Activated CD8-positive, alpha-beta memory T cell treated with anti-CD3 and anti-CD28 coated beads for 4 hours (primary cell): ENCODE measurements around the gene TCEAL5.
"Not testable (repeated sequence)": the region's sequence is repeated elsewhere in the genome, so short reads cannot be mapped to it uniquely, and the experiment has no call there.

Source experiments
- DNase-seq, 2 donors: peaks; one replicate each; pipeline ENCODE4 v3.0.0-alpha.2; 2020; ENCODE audit warnings: low read depth in 2 of 2

TCEAL5 gene, protein sequence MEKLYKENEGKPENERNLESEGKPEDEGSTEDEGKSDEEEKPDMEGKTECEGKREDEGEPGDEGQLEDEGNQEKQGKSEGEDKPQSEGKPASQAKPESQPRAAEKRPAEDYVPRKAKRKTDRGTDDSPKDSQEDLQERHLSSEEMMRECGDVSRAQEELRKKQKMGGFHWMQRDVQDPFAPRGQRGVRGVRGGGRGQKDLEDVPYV

DNA sequence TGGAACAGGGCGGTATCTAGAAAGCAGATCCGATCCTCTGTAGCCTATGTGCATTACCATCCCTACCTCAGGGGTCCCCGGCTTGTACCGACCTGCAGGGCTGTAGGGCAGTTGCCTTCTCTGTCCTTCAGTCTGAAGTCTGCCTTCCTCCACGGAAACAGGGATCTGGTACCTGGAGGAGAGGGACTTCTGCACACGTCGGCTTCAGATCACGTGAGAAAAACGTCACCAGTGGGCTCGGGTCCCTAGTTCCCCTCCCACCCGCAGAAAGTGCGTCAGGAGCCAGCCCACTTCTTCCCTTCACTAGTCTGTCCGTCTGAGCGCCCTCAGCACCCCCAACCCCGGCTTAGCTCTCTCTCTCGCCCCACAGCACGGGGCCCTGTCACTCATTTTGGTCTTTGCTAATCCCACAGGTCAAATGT lies at the start of gene TCEAL5:
TSS of gene TCEAL5 (minus strand) at position 170 of the 422 bp plus-strand sequence. CDS start 2,187 bp downstream, outside the sequence.
- DNase-seq, result no peak

DNA sequence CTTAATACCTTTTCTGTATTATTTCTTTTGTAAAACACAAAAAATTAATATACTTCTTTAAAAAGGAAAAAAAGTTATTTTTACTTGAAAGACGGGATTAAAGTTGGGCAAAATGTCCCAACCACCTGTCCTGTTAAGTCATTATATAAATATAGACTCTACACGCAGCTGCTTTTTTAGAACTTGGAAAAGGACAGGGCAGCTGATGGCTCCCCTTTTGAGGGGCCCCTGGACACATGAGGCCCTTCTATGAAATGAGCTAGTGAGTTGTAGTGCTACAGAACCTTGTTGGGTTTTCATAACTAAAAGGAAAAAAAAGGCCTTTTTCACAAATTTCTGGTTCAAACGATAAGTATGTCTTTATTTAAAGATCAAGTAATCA lies 34.8 kb upstream of the TCEAL5 start:
- no peak for DNase-seq

DNA sequence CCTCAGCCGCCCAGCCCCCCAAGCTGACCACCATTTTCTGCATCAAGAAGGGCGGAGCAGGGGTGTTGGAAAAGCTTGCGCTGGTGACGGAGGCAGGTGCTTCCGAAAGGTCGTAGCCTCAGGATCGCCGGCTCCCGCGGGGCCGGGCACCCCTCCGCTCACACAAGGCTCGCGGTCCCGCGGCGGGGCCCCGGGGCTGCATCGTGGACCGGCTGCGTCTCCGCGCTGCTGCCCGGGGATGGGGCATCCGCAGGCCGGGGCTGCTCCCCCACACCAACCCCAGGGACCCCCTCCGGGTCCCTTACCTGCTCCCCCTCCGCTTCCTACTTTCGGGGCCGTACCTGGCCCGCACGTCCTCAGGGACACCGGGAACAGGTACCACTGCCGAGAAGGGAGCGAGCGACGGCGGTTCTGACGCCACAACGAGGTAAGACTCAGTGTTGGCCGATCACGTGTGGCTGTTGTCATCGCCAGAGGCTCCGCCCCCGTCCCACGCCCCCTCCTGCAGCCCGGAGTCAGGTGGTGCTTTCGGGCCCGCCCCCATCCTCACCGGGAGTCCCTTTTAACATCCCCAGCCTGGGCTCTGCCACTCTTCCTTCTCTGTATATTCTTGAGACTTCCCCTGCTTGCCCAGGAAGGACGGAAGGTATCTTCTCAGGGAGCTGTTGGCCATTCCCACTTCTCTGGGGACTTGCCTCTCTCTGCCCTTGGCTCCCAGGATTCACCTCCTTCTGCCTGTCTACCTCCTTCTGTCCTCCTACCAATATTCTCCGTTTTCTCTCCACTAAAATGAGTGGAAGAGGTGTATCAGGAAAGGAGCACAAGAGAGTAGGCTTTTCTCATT lies 34.2 kb upstream of the TCEAL5 start, which contains the start of gene BEX2:
TSS of gene BEX2 (minus strand) at position 436 of the 844 bp plus-strand sequence. CDS start 1,014 bp downstream, outside the sequence.
- DNase-seq, result peak; percentile 61 to 70

DNA sequence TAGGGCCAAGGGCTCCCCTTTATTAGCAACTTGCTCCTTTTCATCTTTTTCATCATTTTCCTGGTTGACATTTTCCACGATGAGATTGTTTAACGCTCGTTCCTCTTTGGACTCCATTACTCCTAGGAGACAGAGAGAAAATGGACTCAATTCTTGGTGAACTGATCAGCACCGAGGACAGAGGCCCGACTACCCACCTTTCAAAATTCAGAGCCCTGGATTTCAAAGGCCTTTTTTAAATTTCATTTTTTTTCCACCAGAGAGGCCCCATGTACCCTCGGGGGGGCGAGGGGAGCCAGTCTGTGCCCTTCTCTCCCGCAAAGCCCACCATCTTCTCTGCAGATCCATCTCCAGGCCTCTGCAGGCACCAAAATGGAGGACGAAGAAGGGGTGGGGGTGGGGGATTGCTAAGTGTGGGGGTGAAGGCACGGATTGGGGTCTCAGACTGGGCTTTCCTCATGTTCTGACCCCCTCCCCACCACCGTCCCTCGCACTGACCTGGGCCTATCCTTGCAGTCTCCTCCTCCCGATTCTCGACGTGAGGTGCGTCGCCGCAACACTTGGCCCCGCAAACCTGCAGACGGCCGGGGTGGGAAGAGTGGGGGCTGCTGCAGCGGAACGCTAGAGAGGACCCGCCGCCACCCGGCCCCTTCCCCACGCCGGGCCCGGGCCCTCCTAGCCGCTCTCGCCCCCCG lies 33.5 kb upstream of the TCEAL5 start:
- DNase-seq, result no peak

DNA sequence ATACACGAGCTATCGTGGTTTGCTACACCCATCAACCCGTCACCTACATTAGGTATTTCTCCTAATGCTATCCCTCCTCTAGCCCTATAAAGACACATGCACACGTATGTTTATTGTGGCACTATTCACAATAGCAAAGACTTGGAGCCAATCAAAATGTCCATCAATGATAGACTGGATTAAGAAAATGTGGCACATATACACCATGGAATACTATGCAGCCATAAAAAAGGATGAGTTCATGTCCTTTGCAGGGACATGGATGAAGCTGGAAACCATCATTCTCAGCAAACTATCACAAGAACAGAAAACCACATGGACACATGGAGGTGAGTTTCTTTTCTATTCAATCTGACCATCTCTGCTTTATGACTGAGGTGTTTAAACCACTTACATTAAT lies 29.1 kb upstream of the TCEAL5 start:
- not testable (repeated sequence) for DNase-seq

DNA sequence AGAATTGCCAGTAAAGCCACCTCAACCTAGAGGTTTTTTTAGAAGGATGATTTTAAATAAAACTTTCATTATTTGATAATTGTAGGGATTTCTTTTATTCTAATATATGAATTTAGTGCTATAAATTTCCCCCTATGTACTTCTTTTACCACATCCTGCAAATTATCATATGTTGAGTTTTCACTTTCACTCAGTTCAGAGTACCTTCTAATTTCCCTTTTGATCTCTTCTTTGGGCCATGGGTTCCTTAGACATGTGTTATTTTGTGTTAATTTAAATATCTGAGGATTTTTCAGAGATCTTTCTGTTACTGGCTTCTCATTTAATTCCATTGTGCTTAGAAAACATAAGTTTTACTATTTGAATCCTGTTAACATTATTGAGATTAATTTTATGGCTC lies 28.2 kb upstream of the TCEAL5 start:
- no peak for DNase-seq

DNA sequence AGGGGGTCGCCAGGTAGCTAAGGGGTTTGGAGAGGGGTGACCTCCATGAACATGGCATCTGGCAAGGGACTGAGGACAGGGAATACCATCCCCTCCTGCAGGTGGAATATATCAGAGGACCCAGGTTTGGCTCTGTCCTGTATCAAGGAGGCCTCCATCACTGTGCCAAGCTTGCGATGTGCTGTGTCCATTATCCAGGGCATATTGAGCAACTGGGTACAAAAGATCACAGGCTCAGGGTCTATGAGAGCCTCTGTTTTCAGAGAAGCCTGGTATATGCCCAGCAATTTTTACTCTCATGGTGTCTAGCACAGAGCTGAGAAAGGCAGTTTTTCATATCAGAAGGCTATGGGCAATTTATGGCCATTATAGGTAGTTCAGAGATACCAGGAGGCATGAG lies 16.6 kb upstream of the TCEAL5 start:
- DNase-seq, result no peak

DNA sequence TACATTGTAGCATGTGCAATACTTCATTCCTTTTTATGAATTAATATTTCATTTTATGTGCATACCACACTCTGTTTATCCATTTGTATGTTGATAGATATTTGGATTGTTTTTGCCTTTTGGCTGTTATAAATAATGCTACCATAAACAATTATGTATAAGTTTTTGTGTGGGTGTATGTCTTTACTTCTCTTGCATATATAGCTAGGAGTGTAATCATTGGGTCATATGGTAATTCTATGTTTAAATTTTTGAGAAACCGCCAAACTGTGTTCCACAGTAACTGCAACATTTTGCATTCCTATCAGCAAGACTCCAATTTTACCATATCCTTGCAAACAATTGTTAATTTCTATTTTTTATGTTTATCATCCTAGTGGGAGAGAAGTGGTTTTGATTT lies 3.1 kb upstream of the TCEAL5 start:
- DNase-seq, result no peak

DNA sequence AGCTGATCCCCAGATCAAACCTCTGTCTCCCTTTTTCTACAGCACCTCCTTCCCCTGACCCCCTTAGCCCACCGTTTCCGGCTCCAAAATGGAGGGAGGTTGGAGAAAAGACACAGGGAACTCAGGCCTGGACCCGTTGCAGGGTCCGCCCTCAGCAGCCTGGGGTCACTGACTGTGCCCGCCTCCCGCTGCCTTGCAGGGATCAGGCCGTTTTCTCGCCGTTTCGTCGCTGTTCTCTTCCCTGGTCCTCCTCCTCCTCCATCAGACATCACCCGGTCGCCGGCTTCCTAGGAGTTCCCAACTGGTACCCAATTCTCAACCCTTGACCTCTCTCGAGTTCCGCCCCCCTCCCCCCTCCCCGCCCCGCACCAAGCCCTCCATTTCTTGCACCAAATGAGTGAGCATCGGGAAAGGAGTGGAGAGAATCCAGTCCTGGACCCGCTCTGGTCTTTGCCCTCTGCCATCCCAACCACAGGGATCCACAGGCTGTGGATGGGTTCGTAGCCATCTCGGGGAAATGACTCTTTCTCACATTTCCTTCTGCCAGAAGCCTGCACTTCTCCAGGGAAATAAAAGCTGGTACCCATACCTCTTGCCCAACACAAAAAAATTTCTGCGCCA lies 493 bp downstream of the TCEAL5 start:
- no peak for DNase-seq

DNA sequence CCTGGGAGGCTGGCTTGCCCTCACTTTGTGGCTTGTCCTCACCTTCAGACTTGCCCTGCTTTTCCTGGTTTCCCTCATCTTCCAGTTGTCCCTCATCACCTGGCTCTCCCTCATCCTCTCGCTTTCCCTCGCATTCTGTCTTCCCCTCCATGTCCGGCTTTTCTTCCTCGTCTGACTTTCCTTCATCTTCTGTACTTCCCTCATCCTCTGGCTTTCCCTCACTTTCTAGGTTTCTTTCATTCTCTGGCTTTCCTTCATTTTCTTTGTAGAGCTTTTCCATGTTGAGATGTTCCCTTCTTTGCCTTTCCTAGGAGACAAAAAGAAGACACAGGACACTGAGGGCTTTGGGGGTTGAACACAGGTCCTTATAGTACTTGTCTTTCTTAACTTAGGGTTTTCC lies 2.3 kb downstream of the TCEAL5 start:
- no peak for DNase-seq

DNA sequence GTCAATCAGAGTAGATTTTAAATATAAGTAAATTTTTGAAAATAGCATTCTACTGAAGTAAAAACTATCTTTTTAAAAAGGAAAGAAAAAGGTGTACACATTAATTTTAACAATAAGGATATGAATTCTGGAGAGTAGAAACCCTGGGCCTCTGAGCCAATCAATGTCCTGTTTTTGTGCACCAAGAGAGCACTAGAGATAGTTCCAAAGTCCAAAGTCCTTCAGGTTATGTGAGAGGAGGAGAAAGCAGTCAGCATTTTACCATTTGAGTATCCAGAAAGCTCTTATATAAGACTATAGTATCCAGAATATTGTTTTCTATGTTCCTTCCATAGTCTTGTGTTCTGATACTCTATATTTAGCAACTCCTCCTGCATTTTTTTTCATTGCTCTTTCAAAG lies 18.3 kb downstream of the TCEAL5 start:
- DNase-seq, result no peak

DNA sequence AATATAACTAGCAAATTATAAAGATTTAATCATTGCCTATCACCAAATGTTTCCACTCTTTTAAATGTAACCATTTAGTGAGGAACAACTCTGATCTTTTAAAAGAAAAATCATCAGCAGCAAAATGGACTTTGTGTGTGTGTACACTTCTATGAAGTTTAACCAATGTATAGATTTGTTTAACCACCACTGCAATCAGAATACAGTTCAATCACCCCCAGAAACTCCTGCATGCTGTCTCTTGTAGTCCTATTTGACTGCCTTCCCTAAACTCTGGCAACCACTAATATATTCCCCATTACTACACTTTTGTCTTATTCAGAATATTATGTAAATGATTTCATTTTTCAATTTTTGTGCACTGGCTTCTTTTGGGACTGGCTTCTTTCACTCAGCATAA lies 19.9 kb downstream of the TCEAL5 start:
- DNase-seq, result no peak

DNA sequence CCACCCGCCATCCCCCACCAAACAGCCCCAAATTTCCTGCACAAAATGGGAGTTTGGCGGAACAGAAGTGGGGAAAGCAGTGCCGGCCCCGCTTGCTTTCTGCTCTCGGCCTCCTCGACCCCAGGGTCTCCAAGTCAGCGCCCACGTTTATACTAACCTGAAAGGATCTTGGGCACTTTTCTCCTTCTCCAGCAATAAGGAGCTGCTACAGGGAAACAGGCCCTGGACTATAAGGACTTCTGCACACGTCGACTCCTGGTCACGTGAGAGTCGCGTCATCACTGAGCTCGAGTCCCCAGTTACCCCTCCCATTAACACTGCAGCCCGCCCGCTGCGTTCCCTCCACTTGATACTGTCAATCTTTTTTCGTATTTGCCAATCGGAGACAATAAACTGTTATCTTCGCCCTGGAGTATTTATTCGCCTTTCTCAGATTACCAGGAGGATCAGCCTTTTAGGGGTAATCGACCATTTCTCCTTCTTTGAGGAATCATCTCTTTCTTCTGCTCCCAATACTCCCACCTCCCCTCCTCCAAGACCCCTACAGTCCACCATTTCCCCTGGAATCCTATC lies 21.5 kb downstream of the TCEAL5 start, which contains the start of gene TCEAL8:
TSS of gene TCEAL8 (minus strand) at position 235 of the 573 bp plus-strand sequence. CDS start 1,176 bp downstream, outside the sequence.
- DNase-seq, result peak; percentile 12 to 23

DNA sequence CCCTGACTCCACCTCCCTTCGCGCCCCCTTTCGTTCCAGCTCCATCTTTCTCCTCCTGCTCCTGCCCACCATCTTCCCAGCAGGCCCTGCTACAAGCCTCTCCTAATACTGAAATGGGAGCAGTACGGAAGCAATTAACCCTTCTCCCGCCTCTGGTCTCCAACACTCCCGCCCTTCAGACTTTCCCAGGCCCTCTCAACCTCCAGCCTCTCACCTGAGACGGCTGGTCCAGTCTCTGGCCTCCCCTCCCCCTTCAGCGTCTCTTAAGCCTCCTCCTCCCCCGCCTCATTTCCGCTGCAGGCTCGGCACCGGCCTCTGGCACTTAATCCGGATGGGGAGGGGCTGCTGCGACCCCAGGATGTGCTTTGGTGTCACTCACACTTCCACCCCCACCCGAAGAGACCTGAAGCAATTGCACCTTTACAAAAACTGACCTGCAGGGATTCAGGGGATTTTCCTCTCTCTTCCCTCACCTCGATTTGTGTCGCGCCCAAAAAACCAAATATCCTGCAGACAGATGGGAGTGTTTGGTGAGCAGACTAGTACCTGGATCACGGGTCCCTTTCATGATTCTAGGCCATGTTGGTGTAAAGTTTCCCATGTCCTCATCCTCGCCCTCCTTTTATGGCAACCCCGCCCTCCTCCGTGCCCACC lies 22.3 kb downstream of the TCEAL5 start:
- DNase-seq, result peak in 1 of 2 donors; percentile 12

DNA sequence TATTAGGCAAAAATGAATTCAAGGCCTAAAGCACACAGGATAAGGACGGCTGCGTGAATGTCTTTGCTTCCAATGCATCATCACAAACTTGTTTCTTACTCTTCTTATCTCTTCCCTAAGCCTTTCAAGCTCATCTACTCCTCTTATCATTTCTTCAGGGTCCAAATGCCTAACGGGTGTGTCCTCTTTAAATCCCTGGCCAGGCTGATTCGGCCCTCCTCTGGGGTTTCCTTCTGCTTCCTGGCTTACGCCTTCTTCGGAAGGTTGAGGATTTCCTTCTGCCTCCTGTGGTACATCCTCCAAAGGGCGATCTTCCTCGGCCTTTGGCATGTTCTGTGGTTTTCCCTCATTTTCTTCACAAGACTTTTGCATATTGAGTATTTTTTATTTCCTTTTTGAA lies 22.9 kb downstream of the TCEAL5 start:
- DNase-seq, result no peak

DNA sequence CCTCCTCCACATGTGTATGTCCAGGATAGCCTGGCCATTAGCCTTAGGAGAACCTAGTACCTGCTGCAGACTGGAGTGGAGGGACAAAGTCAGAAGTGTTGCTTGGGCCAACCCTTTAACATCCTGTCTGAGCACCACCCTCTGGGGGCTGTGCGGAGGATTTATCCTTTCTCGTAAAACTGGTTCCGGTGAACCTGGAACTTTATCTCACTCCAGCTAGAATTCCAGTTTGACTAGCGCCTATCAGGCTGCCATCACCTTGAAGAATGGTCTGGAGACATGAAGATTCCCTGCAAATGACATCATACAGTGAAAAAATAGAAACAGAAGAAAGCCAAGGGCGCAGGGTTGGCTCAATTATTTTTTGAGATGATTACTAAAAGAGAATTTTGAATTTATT lies 25.6 kb downstream of the TCEAL5 start:
- no peak for DNase-seq

DNA sequence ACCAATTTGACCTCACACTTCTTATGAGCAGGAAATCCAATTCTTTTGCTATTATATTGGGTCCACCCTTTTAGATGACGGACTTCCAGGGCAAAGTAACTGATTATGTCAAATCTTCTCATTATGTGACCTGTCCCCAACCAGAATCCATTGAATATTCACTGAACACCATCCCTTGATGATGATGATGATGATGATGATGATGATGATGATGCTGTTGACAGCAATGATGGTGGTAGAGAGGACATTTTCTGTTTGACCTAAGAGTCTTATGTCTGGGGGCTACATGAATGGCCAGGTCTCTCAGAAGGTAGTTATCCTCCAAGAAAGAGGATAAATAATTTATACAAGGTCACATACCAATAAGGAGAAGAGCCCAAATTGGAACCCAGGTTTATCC lies 26.7 kb downstream of the TCEAL5 start:
- no peak for DNase-seq

DNA sequence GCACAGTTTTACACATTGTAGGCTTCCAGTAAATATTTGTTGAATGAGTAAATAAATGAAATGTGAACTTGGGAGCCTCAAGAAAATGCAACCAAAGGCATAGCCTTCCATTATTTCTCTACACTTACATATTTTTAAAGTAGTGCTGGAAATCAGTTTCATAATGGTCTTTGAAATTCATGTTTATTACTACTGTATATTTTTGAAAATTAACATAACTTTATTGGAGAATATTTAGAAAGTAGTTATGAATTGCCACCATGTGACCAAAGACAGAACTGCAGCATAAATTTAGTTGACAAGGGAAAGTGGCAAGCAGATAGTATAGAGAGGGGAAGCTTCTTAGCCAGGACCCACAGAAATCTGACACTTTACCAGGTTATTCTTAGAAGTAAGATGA lies 28.0 kb downstream of the TCEAL5 start:
- no peak for DNase-seq

DNA sequence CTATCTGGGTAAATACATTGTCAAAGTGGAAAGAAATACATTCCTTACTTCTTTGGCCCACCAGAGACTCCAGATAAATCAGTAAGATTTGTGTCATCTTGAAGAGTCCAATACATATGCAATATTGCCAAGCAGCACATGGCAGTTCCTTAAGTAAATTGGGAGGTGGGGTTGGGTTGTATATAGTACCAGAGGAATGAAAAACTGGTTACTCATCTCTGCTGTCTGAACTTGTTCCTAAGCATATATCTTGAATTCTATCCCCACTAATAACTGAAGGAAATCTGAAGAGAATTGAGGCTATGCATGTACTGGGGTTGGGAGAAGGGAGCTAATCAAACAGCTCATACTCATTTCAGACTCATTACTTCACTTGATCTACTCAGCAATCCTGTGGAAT lies 36.4 kb downstream of the TCEAL5 start:
- no peak for DNase-seq

DNA sequence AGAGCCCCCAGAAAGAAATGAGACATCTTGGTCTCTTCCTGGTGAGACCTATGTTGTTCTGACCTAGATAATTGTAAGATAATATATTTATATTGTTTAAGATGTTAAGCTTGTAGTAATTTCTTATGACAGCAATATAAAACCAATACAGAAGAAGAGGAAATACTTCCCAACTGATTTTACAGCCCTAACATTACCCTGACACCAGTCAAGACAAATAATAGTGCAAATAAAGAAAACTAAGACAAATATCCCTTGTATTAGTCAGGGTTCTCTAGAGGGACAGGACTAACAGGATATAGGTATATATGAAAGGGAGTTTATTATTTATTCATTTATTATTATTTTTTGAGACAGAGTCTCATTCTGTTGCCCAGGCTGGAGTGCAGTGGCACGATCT lies 40.3 kb downstream of the TCEAL5 start:
- no peak for DNase-seq

DNA sequence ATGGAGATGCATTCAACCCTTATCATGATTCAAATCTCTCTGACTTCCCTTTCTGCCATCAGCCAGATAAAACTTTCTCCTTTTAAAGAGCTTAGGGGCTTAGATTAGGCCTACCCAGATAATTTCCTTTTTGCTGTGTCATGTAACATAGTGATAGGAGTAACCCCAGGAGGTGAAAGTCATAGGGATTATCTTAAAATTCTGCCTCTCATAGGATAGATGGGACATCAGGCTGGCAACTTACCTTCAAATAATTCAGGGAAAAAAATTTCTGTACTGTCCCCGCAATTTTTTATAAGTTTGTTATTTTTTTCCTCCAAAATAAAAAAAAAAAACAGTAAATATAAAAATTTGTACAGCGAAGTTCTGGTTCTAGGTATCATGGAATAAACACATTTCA lies 40.9 kb downstream of the TCEAL5 start:
- not testable (repeated sequence) for DNase-seq
